Kidney tubule cell (primary cell): ENCODE results near the gene VILL.
A peak's percentile ranks its signal among the peaks of the same experiment; 100 is the strongest.
"Not testable (repeated sequence)": the region's sequence is repeated elsewhere in the genome, so short reads cannot be mapped to it uniquely, and the experiment has no call there.

ENCODE experiments used
- DNase-seq: peaks from one replicate; pipeline ENCODE4 v3.0.0-alpha.2; 2018; ENCODE audit warnings: low spot score

The VILL gene

DNA sequence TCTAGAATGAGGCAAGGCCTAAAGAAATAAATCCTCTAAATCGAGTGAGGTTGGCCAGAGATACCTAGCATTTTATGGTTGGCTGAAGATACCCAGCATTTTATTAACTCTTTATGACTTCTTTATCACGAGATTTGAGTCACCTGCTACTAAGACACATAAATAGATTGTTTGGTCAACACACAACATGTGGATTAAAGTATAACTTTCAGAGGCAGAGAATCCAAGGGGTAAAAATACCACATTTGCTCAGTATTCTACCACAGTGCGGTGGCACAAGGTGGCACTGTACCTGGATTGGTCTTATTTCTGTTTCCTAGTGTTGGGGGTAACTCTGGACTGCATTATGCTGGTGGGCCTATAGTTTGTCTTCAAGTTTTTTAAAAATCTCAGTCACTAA, 27.0 kb upstream of the VILL start:
- DNase-seq: peak; percentile 88

DNA sequence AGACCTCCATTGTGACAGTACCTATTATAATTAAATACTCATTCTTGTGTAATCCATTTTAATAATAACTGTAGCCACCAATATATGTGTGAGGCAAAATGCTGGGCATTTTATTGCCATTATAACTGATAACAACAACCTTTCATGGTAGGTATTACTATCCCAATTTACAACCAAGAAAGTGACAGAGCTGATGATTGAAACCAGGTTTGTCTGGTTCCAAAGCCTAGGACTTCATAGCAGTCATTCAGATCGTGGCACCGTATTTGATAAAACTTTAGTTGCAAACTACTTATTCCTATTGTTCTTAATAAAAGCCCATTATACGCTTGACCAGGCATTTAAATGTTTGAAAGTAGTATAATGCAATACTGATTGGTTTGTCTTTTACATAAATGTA, 26.4 kb upstream of the VILL start:
- no peak for DNase-seq

DNA sequence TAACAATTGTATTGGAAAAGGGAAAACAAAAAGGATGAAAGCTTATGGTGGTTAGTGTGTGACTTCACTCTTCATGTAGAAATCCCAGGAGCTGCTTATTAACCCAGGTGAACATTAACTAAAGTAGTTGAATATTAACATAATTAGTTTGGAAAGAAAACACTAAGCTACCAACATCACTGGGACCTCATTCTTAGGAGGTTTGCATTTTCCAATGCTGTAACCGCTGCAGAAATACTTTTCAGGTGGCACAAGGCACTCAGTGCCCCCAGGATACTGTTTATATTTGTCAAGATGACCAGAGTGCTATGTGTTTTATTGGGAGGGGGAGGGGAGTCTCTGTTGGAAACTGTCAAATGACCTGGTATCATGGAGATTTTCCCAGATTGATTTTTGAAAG, 25.9 kb upstream of the VILL start:
- DNase-seq: peak; percentile 93

DNA sequence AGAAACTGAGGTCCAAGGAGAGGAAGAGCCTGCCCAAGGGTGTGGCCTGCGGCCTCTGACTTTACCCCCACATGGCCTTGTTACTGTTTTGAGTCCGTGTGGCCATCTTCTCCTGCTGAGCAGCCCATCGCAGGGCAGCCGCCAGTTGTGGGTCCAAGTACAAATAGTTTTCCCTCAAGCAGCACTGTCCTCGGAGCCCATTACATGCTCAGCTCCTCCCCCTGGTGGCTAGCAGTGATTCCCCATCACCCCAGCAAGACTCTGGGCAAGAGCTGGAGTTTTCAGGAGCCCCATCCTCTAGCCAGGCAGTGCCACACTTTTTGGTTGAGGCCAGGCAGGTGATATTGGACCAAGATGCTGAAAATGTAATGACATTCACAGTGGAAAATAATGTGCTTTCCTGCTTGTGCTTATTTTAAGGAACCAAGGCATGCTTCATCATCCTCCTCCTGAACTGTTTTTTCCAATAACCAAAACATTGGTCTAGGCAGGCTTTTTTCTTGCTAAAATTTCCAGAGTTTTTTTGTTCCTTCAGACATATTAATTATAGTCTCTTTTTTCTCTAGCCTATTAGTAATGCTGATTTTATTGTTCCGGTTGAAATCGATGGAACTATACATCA, 23.2 kb upstream of the VILL start:
- peak; percentile 67 for DNase-seq

- DNase-seq: no peak
Observed at GRCh38 chr3:37968199-37968598, 22.4 kb upstream of the VILL start.

- no peak for DNase-seq
Observed at GRCh38 chr3:37968813-37969595, 21.6 kb upstream of the VILL start.

GRCh38 chr3:37969596-37970100, 20.9 kb upstream of the VILL start:
- no peak for DNase-seq

DNA sequence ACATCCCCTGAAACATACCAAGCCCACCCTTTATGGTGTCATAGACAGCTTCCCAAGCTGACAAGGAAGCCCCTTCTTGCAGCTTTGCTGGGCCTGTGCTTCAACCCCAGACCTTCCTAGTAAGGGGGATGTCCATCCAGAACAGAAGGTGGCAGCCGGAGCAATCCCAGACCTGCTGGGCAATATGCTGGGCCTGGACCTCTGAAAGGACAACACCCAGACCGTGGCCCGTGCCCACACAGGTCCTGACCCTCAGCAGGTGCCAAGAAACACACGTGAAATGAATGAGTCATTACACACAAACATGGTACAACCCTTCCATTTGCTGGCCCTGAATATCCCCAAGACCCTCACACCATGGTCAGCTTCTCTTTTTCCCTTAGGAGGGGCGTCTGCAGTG, 19.8 kb upstream of the VILL start:
- DNase-seq: no peak

DNA sequence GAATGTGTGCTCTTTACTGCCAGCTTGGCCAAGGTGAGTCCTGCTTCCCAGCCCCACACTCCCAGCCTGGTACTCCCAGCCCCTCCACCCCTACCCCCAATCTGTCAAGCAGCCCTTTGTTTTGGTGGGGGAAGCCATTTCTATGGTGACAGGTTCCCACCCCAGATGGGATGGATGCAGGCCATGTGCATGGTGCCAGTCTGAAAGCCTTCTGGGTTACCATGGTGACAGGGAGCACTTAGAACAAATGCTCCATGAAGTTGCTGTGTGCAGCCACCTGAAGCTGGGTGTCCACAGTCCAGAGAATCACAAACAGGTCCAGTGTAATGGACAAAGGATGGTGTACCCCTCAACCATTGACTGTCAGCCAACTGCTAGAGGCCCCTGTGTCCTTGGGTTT, 19.1 kb upstream of the VILL start:
- DNase-seq: no peak

- not testable (repeated sequence) for DNase-seq
Observed at GRCh38 chr3:37972056-37972455, 18.5 kb upstream of the VILL start.

- DNase-seq: no peak
Observed at GRCh38 chr3:37973246-37974054, 17.1 kb upstream of the VILL start.

GRCh38 chr3:37974121-37975083, 16.2 kb upstream of the VILL start:
- peak; percentile 72 for DNase-seq

DNA sequence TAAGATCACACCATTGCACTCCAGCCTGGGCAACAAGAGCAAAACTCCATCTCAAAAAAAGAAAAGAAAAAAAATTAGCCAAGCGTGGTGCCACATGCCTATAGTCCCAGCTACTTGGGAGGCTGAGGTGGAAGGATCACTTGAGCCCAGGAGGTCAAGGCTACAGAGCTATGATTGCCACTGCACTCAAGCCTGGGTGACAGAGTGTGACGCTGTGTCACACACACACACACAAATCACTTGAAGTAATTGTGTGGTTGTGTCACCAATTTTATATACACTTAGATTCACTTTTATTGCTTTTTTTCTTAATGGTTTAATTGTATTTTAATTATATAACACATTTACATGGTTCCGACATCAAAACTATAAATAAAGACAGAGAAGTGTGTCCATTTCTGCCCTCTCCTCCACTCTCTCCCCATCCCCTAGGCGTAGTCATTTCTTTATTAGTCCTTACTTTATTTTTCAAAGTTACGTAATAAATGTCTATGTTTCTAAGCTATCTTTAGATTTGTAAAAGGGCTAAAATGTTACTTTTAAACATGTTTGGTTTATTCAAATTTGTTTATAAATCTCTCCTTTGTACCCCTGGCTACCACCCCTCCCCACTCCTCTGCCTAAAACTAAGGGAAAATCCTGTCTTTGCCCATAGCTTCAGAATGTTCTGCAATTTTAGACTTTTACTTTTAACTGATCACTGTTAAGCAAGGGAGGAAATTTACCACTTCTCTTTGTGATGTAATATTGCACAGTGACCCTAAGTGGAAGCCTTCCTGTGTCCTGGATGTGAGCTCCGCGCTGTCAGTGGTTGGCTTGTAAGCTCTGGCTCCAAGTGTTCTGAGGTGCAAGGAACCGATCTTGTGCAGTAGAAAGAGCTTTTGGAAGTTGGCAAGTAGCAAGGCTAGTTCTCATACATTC, 10.8 kb upstream of the VILL start:
- DNase-seq: no peak

DNA sequence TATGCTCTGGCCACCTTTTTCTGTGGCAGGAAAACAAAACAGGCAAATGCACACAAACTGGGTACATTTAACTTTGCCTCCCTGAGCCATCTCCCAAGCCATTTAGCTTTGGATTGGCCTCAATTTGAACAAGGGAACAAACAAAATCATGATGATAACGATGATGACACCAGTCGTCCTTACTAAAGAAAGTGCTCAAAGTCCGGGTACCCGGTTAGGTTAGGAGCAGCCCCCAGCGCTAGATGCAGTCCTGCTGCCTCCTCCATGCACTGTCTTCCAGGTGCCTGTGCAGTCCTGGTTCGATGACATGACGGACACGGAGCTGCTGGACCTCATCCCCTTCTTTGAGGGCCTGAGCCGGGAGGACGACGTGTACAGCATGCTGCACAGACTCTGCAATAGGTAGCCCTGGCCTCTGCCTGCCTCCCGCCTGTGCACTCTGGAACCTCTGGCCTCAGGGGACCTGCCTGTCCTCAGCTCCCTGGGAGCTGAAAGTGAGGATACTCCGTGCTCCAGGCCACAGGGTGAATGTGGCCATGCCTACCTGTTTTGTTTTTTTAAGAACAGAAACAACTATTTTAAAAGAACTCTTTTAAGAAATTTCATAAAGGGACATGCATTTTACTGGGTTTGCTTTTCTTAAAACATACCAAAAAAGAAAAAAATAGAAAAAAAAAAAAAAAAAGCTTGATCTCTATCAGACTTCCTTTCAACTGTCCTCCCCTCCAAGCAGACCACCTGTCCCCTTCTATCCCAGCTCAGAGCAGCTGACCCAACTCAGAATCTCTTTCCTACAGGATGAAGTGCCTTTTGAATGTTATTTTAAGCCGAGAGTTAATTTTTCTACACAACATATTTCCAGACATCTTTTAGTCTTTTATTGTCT, 9.9 kb upstream of the VILL start:
- DNase-seq: no peak

- no peak for DNase-seq
Observed at GRCh38 chr3:37981348-37981664, 9.3 kb upstream of the VILL start.

- DNase-seq: no peak
Observed at GRCh38 chr3:37982331-37982730, 8.3 kb upstream of the VILL start.

- DNase-seq: no peak
Observed at GRCh38 chr3:37984051-37984450, 6.5 kb upstream of the VILL start.

DNA sequence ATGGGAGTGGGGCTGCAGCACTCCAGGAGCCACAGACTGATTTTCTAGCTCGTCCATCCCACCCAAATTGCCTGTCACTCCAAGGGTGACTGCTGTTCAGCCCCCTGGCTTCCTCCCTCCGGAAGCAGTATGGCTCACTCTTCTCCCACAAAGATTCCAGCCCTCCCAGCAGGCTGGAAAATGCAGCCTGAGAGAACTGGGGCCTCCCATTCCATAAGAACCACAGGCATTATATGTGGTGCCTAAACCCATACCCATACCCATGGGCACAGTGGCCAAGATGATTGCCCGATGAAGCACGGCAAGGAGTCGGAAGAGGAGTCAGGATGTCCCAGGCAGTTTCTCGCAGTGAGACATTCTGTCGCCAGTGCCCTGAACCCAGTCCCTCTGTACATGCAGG, 6.0 kb upstream of the VILL start:
- no peak for DNase-seq

GRCh38 chr3:37985637-37986320, 4.8 kb upstream of the VILL start:
- no peak for DNase-seq
